HepG2 (cell line): ENCODE measurements around the gene ARHGAP5. TPM values are rescaled to one million over a fixed set of nuclear protein-coding genes. Genes with fewer than 3 reads are reported as not detected.

Experiments
- CBFB ChIP-seq: sonication (generic); formaldehyde crosslinking; IDR thresholded peaks from 2 replicates; pipeline ENCODE4 v1.4.0; 2020; ENCODE audit warnings: missing genetic modification reagents
- NCOR1 ChIP-seq: fragments of 200-600 bp; sonication (generic); IDR thresholded peaks from 2 replicates; pipeline ENCODE4 v1.7.0; 2017; ENCODE audit warnings: antibody characterized with exemption, low read length, borderline replicate concordance
- NFKBIZ ChIP-seq: IDR thresholded peaks from 2 replicates; pipeline ENCODE4 v1.6.1; 2018; ENCODE audit warnings: missing genetic modification reagents, missing compliant biosample characterization
- PLRG1 ChIP-seq: fragments of 450-650 bp; conservative IDR thresholded peaks from 2 replicates; pipeline ENCODE4 v1.6.1; 2016
- POLR2AphosphoS5 ChIP-seq: IDR thresholded peaks from 2 replicates; pipeline ENCODE4 v1.6.1; 2012; ENCODE audit warnings: low read depth, low read length
- PRPF4 ChIP-seq: fragments of 200-400 bp; formaldehyde crosslinking; IDR thresholded peaks from 2 replicates; pipeline ENCODE4 v1.6.1; 2016; ENCODE audit warnings: low read length, low read depth; ENCODE audit not compliant: poor library complexity, severe bottlenecking
- SOX5 ChIP-seq: IDR thresholded peaks from 2 replicates; pipeline ENCODE4 v1.6.1; 2016; ENCODE audit warnings: borderline replicate concordance
- SOX6 ChIP-seq, 2 experiments: fragments of 450-650 bp in 1 of 2; sonication (generic) in 1 of 2; formaldehyde crosslinking in 1 of 2; IDR thresholded peaks; 2 replicates each; pipeline versions ENCODE4 v1.4.0 to v1.6.1; 2017 to 2020; ENCODE audit warnings: antibody characterized with exemption in 1 of 2, mild to moderate bottlenecking in 1 of 2, missing genetic modification reagents in 1 of 2
- TP53 ChIP-seq: sonication (generic); formaldehyde crosslinking; conservative IDR thresholded peaks from 2 replicates; pipeline ENCODE4 v1.4.0; 2020; ENCODE audit warnings: missing genetic modification reagents
- UBTF ChIP-seq: sonication (generic); formaldehyde crosslinking; IDR thresholded peaks from 2 replicates; pipeline ENCODE4 v1.4.0; 2020; ENCODE audit warnings: mild to moderate bottlenecking, missing genetic modification reagents
- USF2 ChIP-seq, 2 experiments: sonication (generic) in 1 of 2; formaldehyde crosslinking in 1 of 2; IDR thresholded peaks; 2 replicates each; pipeline versions ENCODE4 v1.5.1 to v1.6.1; 2011 to 2020; ENCODE audit warnings: borderline replicate concordance in 1 of 2, low read depth in 1 of 2, low read length in 1 of 2, mild to moderate bottlenecking in 1 of 2, missing genetic modification reagents in 1 of 2, moderate library complexity in 1 of 2
- ZBTB38 ChIP-seq: sonication (generic); formaldehyde crosslinking; IDR thresholded peaks from 2 replicates; pipeline ENCODE4 v1.5.1; 2020; ENCODE audit warnings: mild to moderate bottlenecking, missing genetic modification reagents
- ZFP37 ChIP-seq: sonication (generic); formaldehyde crosslinking; IDR thresholded peaks from 2 replicates; pipeline ENCODE4 v1.4.0; 2020; ENCODE audit warnings: missing genetic modification reagents, borderline replicate concordance
- ZNF101 ChIP-seq: sonication (generic); formaldehyde crosslinking; IDR thresholded peaks from 2 replicates; pipeline ENCODE4 v1.4.0; 2020; ENCODE audit warnings: mild to moderate bottlenecking, low read depth, missing genetic modification reagents, borderline replicate concordance
- ZNF12 ChIP-seq: sonication (generic); formaldehyde crosslinking; IDR thresholded peaks from 2 replicates; pipeline ENCODE4 v1.5.0; 2020; ENCODE audit warnings: missing genetic modification reagents
- ZNF205 ChIP-seq: IDR thresholded peaks from 2 replicates; pipeline ENCODE4 v1.6.1; 2018; ENCODE audit warnings: missing biosample characterization, missing genetic modification reagents
- ZNF264 ChIP-seq: sonication (generic); formaldehyde crosslinking; IDR thresholded peaks from 2 replicates; pipeline ENCODE4 v1.4.0; 2020; ENCODE audit warnings: missing genetic modification reagents
- ZNF280D ChIP-seq: sonication (generic); formaldehyde crosslinking; IDR thresholded peaks from 2 replicates; pipeline ENCODE4 v1.5.1; 2020; ENCODE audit warnings: mild to moderate bottlenecking, missing genetic modification reagents
- ZNF3 ChIP-seq: IDR thresholded peaks from 2 replicates; pipeline ENCODE4 v1.7.0; 2017; ENCODE audit warnings: inconsistent platforms
- ZNF432 ChIP-seq: sonication (generic); formaldehyde crosslinking; IDR thresholded peaks from 2 replicates; pipeline ENCODE4 v1.5.0; 2020; ENCODE audit warnings: missing genetic modification reagents, mild to moderate bottlenecking, borderline replicate concordance
- ZNF547 ChIP-seq: sonication (generic); formaldehyde crosslinking; IDR thresholded peaks from 2 replicates; pipeline ENCODE4 v1.5.1; 2020; ENCODE audit warnings: mild to moderate bottlenecking, missing genetic modification reagents
- ZNF589 ChIP-seq: sonication (generic); formaldehyde crosslinking; conservative IDR thresholded peaks from 2 replicates; pipeline ENCODE4 v1.8.0; 2022; ENCODE audit warnings: mild to moderate bottlenecking, moderate library complexity, missing genetic modification reagents
- ZNF720 ChIP-seq: sonication (generic); formaldehyde crosslinking; IDR thresholded peaks from 2 replicates; pipeline ENCODE4 v1.4.0; 2020; ENCODE audit warnings: missing genetic modification reagents
- ZNF776 ChIP-seq: sonication (generic); formaldehyde crosslinking; IDR thresholded peaks from 2 replicates; pipeline ENCODE4 v1.4.0; 2020; ENCODE audit warnings: mild to moderate bottlenecking, missing genetic modification reagents
- polyA plus RNA-seq, 8 experiments: library from polyadenylated mRNA; depleted of rRNA in 3 of 8; stranded (reverse) in 7 of 8; unstranded in 1 of 8; fragments of >200 nt; fragmentation: Illumina TruSeq in 4 of 8; extraction: Trizol in 4 of 8; gene quantifications; 2 replicates each; pipeline versions ENCODE4 v1.2.1 to v1.2.3, GENCODE V29; 2011 to 2016; ENCODE audit warnings: low read depth in 4 of 8, missing spikeins in 1 of 8, mixed read lengths in 1 of 8; ENCODE audit not compliant: insufficient read depth in 1 of 8
- total RNA-seq, 5 experiments: library from RNA; depleted of rRNA; stranded (reverse); fragments of >200 nt; fragmentation: Illumina TruSeq; extraction: Trizol; gene quantifications; 2 replicates each; pipeline ENCODE4 v1.2.3, GENCODE V29; 2016; ENCODE audit warnings: low read depth in 1 of 5

Gene ARHGAP5
- total and polyA plus RNA-seq, 2 of the 13 experiments (the other 11 are each of a cell fraction or from before 2014, with no cell fraction given), result 33.7 to 144 TPM

GRCh38 chr14:32078858-32079216, 1.7 kb downstream of the ARHGAP5 start (continued):
- no peak for TF ChIP-seq USF2 (IDR thresholded peaks at IDR 0.05; ENCODE audit: low read depth, low read length)
- no peak for TF ChIP-seq USF2 (CRISPR knock-in tag; IDR thresholded peaks at IDR 0.05; ENCODE audit: borderline replicate concordance)
- TF ChIP-seq ZNF589 (CRISPR knock-in tag), result no peak
- no peak for TF ChIP-seq NFKBIZ
- no peak for TF ChIP-seq ZNF3
- TF ChIP-seq PRPF4, result no peak
- TF ChIP-seq ZNF280D (CRISPR knock-in tag), result no peak
- TF ChIP-seq SOX5, result peak; percentile 71
- TF ChIP-seq ZNF547 (CRISPR knock-in tag), result no peak
- no peak for TF ChIP-seq PLRG1
- no peak for TF ChIP-seq CBFB (CRISPR knock-in tag)
- TF ChIP-seq ZNF776 (CRISPR knock-in tag), result no peak
- no peak for TF ChIP-seq ZNF101
- no peak for TF ChIP-seq UBTF (CRISPR knock-in tag)
- no peak for TF ChIP-seq ZBTB38
- TF ChIP-seq ZNF720 (CRISPR knock-in tag), result no peak
- no peak for TF ChIP-seq ZFP37
- TF ChIP-seq POLR2AphosphoS5, result no peak
- TF ChIP-seq ZNF12 (CRISPR knock-in tag), result peak; percentile 69
- TF ChIP-seq ZNF264, result no peak
- TF ChIP-seq SOX6 (IDR thresholded peaks at IDR 0.05), result no peak
- TF ChIP-seq SOX6 (CRISPR knock-in tag; IDR thresholded peaks at IDR 0.05), result no peak
- 0 out of 2 replicates have a peak, but pooled peaks have one; percentile 68 for TF ChIP-seq NCOR1
- TF ChIP-seq ZNF205, result no peak
- no peak for TF ChIP-seq ZNF432
- TF ChIP-seq TP53 (CRISPR knock-in tag), result no peak
